Measurements from ENCODE around the gene BGN.

DNA sequence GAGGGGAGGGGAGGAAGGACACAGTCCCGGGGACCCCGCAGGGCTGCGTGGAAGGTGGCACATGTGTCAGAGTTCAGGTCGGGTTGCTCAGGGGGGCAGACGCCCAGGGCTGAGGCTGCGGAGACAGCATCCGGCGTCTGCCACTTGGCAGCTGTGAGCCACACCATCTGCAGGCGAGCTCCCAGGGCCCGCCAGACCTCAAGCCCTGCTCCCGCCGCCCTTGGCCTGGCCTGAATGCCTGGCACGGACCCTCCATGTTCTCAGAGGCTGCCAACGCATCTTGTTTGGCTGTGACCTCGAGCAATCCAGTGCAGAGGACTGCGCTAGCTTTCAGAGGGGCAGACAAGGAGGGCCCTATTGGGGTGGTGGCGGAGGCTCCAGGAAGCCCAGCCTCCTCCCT, 5.1 kb downstream of the BGN start:
- TF ChIP-seq, protein P1, sequence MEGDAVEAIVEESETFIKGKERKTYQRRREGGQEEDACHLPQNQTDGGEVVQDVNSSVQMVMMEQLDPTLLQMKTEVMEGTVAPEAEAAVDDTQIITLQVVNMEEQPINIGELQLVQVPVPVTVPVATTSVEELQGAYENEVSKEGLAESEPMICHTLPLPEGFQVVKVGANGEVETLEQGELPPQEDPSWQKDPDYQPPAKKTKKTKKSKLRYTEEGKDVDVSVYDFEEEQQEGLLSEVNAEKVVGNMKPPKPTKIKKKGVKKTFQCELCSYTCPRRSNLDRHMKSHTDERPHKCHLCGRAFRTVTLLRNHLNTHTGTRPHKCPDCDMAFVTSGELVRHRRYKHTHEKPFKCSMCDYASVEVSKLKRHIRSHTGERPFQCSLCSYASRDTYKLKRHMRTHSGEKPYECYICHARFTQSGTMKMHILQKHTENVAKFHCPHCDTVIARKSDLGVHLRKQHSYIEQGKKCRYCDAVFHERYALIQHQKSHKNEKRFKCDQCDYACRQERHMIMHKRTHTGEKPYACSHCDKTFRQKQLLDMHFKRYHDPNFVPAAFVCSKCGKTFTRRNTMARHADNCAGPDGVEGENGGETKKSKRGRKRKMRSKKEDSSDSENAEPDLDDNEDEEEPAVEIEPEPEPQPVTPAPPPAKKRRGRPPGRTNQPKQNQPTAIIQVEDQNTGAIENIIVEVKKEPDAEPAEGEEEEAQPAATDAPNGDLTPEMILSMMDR (IDR thresholded peaks at IDR 0.05 in 4 of 5, conservative IDR thresholded peaks at IDR 0.05 in 1 of 5): no peak
- no peak for TF ChIP-seq POLR2A (IDR thresholded peaks at IDR 0.05)

Data from gastrocnemius medialis (tissue), 4 donors.